Ramos (cell line): ENCODE results near the gene OCRL.

Experiments
- in situ Hi-C: fragments of 300-500 bp; cut with MboI; formaldehyde crosslinking; loops from one replicate; pipeline ENCODE4 v1.14.3; 2022; ENCODE audit warnings: low sequenced_read_pairs; ENCODE audit not compliant: unreplicated experiment

OCRL gene

DNA sequence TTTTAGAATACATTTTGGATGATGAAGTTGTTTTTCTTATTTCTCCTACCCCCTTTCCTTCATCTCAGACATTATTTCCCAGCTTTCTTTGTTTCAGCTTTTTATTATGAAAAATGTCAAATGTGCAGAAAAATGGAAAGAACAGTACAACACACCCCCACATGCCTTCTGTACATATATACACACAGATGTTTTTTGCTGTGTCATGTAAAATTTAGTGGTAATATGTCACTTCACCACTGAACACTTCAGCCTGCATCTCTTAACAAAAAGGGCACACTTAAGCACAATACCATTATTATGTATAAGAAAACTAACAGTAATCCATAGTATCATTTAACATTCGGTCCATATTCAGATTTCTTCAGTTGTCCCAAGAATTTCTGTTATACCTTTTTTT lies 37.8 kb downstream of the OCRL start:
- in situ Hi-C loops, result no loop called here

DNA sequence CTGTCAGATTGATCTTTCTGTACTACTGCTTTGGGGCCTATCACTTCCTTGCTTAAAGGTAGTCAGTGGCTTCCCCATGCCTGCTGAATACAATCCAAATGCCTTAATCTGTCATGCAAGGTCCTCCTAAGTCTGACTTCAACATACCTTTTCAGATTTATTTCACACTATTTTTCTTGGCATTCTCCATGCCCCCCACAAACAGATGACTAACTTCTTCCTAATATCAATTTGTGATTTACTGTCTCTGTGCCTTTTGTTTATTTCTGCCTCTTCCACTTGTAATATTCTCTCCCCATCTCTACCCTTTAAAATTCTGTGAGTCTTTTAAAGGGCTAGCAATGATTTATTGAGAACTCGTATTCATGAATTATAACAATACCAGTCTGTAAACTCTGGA lies 41.8 kb downstream of the OCRL start:
- in situ Hi-C loops, result no loop called here

DNA sequence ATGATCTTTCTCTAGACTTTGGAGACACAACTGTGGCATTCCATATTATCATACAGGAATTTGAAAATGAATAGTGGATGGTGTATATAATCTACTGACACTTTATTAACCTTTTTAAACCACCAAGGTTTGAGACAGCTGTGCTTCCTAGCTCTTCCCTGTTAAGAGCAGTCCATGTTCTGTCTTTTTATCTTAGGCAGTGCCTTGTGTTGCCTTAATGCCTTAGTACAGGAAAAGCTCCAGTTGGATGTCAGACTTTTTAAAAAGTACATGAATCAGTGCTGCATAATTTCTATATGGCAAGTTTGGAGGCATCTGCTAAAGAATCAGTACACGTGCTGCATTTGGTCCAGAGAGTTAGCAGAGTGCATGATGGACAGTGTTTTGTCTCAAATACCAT lies 45.1 kb downstream of the OCRL start:
- in situ Hi-C loops, result no loop called here

DNA sequence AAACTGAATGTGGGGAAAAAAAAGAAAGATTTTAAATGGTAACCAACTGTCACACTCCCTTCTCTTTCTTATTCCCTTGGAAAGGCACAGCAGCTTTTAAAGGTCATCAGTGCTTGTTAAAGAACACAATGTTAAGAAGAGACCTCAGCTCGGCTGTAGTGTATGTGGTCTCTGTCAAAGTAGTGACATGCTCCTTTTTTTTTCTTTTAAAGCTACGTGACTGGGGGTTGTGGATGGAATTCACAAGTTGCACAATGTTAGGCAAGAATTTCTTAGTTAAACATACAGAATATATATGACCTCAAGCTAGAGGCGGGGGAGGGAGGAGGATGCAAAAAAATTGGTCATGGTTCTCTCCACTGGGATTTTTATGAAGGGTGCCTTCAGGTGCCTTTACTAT lies 45.6 kb downstream of the OCRL start:
- in situ Hi-C loops, result no loop called here

DNA sequence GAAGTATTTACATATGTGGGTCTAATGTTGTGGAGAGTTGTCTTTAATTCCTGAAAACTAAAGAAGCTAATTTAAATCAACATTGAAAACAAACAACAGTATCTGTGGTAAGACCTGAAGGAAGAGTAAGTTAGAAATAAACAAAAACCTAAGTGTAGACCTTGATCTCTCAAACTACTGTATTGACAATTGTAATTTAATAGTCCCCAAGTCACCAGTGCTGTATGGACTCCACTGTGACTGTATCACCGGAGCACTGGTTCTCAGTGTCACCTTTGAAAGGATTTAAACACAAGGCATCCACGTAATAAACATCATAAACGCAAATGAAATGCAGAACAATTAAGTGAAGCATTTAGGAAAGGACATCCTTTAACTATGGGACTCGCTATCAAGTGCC lies 46.4 kb downstream of the OCRL start:
- in situ Hi-C loops, result no loop called here

DNA sequence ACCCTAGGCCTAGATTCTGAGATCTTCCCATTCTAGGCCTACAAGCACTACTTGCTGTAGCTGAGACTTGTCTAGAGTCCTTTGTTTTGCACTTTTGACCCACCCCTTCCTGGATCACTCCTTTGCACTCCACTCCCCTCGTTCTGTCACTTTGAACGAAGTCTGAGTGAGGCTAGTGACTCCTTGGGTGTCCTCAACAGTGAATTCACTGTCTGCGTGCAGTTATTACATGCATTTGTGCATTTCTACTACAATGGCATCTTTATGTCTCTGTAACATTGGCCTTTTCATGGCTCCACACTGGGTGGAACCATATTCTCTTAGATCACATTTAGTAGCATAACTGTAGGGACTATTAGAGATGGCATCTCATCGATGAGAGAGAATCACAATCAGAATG lies 50.5 kb downstream of the OCRL start:
- in situ Hi-C loops, result no loop called here

DNA sequence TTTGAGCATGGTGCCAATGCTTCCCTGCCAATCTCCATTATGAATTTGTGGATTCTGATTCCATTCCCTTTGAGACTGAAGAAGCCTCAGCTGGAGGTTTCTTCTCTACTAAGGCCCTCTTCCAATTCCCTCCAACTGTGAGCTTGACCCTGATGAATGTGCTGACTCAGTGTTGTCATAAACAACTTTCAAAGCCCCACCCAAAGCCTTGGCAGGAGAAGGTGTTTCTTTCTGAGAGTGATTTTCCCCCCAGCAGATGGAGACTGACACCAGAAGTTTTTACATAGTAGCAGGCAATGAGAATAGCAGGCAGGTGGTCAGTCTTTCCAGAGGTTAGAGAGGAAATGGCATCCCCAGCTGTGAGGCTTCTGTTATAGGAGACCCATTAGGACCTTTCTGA lies 53.1 kb downstream of the OCRL start:
- in situ Hi-C loops, result no loop called here

DNA sequence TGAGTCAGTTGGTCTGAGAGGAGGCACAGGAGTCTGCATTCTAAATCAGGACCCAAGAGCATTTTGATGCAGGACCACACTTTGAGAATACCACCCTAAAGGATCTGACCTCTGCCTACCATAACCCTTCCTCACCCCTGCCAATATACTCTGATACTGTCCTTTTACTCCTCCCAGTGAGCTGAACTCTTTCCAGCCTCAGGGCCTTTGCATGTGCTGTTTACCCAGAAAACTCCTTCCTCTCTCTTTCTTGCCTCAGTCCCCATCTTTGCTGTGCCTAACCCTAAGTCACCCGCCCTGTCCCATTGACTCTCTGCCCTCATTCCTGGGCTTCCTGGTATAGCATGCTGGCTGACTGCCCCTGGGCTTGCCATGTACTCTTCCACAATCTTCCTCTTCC lies 54.7 kb downstream of the OCRL start:
- in situ Hi-C loops, result no loop called here

DNA sequence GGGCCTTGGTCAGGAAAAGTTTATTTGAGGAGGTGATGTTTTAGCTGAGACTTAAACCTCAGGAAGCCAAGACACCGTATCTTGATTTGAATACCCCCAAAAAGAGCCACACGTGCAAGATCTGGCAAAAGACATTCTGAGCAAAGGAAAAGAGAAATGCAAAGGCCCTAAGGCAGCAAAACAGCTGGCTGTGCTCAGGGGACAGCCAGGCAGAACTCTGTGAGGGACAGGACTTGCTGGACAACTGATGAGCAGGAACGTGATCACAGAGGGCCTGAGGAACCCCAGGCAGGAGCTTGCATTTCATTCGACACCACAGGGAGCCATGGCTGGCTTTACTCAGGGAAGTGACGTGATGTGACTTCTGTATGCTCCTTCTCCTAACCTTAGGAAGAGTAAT lies 56.0 kb downstream of the OCRL start:
- in situ Hi-C loops, result no loop called here

DNA sequence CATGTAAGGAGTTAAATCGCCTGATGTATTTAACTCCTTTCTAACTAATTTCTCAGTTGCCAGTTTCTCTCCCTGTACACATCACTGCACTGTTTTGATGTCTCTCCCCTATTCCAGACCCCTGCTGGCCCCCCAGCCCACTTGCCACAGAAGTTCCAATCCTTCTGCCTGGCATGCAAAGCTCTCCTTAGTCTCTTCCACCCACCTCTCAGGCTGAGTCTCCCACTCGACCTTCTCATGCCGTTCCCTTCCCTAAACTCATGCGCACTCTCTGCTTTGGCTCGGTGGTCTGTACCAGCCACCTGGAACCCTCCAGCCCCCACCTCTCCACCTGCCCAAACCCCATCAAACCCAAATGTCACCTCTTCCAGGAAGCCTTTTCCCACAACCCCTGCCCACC lies 57.8 kb downstream of the OCRL start:
- in situ Hi-C loops, result no loop called here

DNA sequence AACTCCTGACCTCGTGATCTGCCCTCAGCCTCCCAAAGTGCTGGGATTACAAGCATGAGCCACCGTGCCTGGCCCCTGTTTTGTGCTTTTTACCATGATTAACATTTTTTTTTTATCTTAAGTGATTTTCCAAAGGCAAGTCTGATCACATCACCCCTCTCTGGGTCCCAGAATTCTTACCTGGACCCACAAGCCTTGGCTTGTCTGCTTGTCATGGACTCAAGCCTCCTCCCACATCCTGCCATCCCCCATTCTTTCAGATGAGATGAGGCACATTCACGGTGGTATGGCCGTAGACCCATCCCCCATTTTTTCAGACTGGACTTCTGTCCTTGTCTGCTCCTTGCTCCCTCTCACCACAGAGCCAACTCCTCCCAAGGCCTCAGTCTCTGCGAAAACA lies 59.4 kb downstream of the OCRL start:
- in situ Hi-C loops, result no loop called here

DNA sequence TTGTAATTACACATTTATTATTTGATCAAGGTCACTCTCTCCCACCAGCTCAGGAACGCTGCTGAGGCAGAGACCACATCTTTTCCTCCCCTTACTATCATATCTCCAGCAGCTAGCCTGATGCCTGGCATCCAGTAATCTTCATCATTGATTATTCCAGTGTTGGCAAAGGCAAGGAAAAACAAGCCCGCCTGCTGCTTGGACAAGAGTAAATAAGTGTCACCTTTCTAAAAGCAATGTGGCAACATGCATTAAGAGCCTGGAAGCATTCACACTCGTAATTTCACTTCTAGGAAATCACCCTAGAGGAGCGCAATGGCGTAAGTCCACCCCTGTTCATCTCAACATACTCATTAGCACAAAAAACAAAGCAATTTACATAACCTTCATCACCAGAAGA lies 59.9 kb downstream of the OCRL start:
- in situ Hi-C loops, result loop anchor here (10.0 to 25.0 kb wide), 2 partner anchors 465 to 587 kb away; no protein-coding TSS in a partner anchor

DNA sequence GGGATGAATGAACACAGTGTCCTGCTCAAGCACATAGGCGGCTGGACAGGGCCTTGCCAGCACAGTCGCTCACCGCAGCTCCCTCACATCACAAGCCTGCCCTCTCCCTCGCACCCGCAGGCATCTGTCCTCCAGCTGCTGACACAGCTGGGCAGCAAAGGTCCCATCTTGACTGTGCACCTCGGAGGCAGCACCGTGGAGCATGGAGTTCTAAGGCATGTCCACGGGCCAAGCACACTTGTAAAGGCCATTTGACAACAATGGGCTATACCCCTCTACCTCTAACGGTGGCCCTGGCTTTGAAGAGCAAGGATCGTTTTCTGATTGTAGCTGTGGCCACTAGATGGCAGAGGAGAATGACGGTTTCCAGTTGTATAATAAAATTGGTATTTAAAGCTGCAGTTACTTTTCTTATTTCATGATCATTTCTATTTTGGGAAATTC lies 60.9 kb downstream of the OCRL start:
- in situ Hi-C loops, result loop anchor here (10.0 to 25.0 kb wide), 2 partner anchors 464 to 586 kb away; no protein-coding TSS in a partner anchor

DNA sequence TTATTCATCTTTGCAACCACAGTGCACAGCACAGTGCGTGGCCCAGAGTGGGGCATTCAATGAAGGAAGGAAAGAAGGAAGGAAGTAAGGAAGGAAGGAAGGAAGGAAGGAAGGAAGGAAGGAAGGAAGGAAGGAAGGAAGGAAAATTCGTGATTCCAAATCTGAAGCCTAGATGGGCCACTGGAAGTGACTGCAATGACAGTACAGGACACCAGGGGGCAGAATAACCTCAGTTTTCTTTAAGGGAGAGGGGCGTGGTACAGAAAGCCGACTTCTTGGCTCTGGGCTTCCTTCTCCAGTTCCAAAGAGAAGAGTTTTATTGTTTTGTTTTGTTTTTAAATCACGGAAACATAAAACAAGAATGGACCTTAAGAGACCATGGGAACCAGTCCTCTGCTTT lies 66.9 kb downstream of the OCRL start:
- in situ Hi-C loops, result loop anchor here (10.0 to 25.0 kb wide), 2 partner anchors 458 to 580 kb away; no protein-coding TSS in a partner anchor

DNA sequence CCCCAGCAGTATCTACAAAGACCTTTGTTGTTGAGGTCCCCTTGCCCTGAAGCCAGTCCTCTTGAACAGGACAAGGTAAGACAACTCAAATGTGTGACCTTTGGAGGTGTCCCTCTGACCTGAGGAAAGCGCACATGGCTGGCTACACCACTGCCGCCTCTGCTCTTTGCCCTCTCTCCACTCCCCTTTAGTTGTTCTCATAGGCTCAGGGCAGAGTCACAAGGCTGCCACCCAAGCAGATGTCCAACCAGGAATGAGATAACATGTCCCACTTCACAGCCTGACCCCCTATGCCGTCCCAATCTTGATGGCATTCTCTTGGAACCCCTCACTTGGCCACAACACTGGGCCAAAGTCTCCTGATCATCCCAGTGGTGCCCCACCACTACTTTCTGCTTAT lies 68.4 kb downstream of the OCRL start:
- in situ Hi-C loops, result loop anchor here (10.0 to 25.0 kb wide), 2 partner anchors 456 to 579 kb away; no protein-coding TSS in a partner anchor

DNA sequence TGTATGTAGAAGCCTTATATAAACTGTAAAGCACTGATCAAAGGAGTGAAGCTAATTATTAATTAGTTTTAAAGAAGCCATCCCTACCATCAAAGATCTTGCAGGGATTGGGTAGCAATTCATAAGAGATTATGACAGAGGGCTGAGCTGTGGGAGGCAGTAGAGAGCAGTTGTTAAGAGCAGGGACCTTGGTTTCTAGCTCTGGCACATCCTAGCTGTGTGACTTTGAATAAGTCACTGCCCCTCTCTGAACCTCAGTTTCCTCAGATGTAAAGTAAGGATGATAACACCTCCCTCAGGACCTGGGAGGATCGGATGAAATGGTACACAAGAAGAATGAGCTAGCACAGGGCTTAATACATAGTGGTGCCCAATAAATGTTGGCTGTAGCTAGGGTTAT lies 69.3 kb downstream of the OCRL start:
- in situ Hi-C loops, result loop anchor here (10.0 to 25.0 kb wide), 2 partner anchors 455 to 578 kb away; no protein-coding TSS in a partner anchor

DNA sequence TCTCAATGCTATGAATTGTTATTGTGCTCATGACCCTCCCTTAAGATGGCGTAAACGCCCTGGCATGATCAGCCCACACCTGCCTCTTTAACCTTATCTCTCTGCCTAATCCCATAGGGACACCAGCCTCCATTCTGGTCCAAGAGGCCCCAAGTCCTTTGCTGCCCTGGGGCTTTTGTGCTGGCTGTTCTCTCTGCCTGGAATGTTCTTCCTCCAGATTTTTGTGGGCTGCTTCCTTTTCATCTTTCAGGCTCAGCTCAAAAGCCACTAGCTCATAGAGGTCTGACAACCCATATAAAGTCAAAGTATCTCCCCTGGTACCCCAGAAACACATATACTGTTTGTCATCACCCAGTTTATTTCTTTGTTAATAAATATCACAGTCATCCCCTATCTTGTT lies 72.3 kb downstream of the OCRL start:
- in situ Hi-C loops, result loop anchor here (25.0 kb wide), 1 partner anchor 575 kb away; no protein-coding TSS in a partner anchor

DNA sequence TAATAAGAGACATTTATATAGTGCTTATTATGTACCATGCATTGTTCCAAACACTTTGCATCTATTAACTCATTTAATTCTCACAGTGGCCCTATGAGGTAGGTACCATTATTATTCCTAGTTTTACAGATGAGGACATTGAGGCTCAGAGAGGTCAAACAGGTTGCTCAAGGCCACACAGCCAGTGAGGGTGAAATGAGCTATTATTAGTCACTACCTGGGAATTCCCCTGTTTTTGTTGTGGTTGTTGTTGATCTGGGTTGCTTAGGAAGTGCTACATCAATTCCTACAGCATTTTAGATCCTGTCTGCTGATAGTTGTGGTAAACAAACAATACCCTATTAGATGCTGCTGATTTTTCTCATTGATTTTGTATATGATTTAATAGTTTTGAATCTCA lies 73.5 kb downstream of the OCRL start:
- in situ Hi-C loops, result loop anchor here (25.0 kb wide), 1 partner anchor 574 kb away; no protein-coding TSS in a partner anchor

DNA sequence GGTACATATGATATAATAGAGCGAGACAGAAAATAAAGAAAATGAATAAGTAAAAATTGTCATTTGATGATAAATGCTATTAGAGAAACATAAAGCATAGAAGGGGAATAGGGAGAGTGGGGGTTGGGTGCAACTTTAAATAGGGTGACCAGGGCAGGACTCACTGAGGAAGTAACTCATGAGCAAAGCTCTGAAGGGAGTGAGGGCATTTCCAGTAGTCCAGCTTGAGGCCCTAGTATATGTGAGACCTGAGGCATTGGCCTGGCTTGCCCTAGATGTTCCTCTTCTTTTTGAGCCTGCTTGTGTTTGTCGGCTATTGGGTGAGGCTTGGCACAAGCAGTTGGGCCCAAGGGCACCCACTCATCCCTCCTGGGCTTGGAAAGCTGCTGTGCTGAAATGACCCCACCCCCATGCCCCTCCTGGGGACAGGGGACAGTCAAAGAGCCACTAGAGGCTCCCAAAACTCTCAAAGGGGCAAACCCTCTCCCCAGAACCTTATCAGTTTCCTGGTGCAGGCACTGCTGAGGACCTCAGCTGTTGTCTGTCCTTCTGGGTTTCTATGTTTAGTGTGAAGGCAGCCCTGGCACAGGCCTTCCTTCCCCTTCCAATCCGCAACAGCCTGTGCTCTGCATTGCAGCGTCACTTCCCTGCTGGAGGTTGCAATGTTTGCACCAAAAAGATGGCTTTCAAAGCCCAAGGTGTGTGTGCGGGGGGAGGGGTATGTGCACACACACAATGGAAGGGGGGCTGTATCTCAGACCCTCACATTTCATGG lies 74.6 kb downstream of the OCRL start:
- in situ Hi-C loops, result loop anchor here (25.0 kb wide), 1 partner anchor 573 kb away; no protein-coding TSS in a partner anchor

DNA sequence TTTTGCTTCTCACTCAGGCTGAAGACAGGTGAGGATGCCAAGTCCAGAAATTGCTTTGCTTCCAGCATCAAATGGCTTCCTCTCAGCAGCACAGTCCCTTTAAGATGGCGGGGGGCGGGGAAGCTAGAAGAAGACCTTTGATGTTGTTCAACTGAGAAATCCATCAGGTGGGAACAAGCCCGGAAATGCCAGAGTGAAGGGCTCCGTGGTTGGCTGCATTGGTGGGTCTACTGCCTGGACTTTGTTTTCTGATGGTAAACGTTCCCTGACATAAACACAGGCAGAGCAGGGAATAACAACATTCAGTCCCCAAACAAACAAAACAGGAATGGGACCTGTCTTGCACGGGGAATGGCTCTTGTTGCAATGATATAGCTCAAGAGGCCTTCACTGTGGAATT lies 77.4 kb downstream of the OCRL start:
- in situ Hi-C loops, result loop anchor here (25.0 kb wide), 1 partner anchor 570 kb away; no protein-coding TSS in a partner anchor

DNA sequence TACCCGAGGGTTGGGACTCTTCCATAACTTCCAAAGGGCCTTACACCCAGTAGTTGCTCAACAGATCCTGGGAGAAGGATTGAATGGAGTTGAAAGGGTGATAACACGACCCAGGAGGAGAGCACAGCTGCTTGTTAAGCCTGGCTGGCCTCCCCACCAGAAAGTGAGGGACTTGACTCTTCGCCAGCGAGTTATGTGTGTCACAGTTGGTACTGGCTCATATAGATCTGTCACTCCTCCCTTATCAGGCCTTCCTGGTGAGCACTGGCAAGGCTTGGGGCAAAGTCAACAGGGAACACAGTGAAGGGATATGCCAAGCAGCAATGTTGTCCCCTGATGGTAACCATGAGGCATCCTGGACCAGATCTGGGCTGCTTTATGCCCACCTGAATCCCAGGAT lies 78.9 kb downstream of the OCRL start:
- in situ Hi-C loops, result loop anchor here (25.0 kb wide), 1 partner anchor 568 kb away; no protein-coding TSS in a partner anchor
